Measurements from ENCODE around the gene HOXB1.
A peak's percentile ranks its signal among the peaks of the same experiment; 100 is the strongest.

The HOXB1 gene

DNA sequence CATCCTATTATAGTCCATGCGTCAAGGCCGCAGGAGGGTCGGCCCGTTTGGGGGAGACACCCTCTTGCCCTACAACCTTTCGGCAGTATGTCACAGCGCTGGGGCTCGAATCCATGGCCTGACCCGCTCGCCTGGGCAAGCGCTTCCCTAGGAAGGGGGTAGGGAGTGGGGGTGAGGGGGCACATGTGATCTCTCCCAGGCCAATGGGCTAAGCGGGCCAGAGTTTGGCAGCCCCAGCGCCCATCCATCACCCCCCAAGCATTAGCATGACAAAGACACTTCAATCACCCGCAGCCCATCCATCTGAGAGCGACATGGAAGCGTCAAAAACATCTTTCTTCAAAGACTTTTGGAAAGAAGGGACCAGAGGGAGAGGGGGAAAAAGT lies at the start of gene HOXB1:
Gene HOXB1, minus strand, starts transcription at position 125 of the 386 bp plus-strand sequence. Its CDS starts 107 bp downstream, at position 18.
- no peak for DNase-seq (ENCODE audit: low read depth in 4 of 4, low spot score in 1 of 4)

DNA sequence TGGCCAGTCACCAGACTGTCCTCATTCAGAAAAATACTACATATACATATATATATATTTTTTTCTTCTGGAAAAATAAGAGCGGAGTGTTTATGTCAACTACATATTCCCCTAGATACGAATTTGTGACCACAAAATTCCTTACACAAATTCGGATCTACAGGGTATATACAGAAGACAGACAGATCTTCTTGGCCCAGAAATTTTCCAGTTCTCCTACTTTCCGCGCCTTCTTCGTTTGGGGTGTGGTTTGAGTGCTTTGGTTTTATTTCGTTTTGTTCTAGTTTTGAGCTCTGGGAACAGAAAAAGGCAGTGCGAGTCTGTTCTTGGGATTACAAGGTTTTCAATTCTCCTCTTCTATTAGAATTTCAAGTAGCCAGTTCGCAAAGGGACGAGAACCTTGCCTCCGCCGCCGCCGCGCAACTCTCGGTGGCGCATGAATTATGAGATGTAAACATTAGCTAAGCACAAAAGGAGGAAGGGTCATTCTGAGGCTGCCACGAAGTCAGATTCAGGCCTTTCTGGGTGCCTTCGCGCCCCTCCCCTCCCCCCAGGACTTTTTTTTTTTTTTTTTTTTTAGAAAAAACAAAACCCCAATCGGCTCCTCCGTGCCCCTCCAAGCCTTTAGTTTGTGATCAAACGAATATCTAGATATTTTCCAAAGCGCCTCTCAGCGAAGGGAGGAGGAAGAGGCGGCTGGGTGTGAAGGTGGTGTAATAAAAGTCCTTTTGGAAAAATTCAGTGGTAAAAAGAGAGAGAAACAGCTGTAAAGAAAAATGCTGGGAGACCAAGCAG lies 49.1 kb upstream of the HOXB1 start:
- DNase-seq (ENCODE audit: low read depth in 4 of 4, low spot score in 1 of 4), result no peak

DNA sequence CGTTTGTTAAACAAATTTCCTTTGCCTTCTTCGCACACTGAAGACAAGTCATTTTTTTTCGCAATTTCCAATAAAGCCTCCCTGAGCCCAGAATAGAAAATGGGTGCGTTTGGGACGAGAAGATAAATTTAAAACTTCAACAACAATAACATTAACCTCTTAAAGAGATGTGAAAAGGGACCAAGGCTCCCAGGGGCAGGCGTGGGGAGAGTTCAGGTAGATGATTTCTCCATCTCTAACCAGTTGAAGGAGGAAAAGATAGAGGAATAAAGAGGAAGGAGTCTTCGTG lies 48.6 kb upstream of the HOXB1 start:
- DNase-seq (ENCODE audit: low read depth in 4 of 4, low spot score in 1 of 4), result no peak

DNA sequence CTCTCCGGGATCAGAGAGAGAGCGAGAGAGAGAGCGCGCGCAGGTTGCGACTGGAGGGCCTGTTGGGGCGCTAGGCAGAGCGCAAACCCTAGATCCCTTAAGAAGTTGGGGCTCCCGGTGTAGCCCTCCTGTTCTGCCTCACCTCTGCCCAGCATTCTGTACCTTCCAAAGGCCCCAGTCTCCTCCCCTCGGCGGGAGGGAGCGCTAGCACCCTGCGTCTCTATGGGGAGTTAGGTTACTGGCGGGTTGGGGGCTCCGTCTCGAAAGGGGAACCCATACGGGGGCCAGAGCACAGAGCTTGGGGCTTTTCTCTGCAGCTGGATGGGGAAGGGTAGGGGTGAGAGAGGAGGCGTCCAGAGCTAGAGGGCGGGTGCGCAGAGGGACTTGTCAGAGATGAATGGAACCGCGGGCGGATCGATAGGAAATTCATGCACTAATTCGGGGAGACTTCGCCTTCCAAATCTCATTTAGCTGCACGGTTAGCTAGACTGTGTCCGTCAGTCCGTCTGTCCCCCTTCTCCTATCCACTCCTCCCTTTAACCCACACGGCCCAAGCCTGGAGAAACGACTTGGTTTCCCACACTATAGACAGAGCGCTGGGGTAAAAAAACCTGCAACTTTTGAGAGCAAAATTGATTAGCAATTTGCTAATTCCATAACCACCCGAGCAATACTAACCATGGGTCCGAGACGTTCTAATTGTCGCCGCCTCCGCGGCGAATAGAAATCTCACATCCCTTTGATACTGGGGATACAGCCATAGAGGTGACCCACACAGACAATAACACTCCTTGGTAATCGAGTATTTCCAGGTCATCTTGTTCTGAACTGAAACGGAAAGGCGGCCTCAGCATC lies 48.0 kb upstream of the HOXB1 start:
- no peak for DNase-seq (ENCODE audit: low read depth in 4 of 4, low spot score in 1 of 4)

DNA sequence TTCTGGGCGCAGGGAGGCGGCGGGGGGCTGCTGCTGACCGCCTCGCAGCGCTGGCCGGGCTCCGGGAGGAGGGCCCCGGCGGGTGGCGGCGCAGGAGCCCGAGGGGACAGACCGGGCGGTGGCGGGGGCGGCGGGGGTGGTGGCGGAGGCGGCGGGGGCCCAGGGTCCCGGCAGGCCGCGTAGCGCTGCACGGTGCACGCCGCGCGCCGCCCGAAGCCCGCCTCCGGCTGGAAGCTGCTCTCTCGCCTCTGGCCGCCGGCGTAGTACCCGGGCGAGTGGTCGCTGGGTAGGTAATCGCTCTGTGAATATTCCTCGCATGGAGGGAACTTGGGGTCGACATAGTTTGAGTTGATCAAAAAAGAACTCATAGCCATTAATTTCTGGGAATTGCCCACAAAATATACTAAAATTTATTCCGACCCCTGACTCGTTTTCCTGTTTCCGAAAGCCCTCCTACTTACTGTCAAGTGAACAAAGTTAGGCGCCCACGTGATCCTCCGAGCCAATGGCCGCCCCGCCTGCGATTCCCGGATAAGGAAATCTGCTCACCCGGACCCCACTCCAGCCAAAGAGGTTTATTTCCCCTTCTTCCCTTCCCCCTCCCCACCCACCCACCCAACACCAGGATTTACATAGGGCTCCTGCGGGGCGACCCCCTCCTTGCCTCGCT lies 47.3 kb upstream of the HOXB1 start, which contains the start of gene HOXB4:
Gene HOXB4, minus strand, starts transcription at position 405 of the 670 bp plus-strand sequence. Its CDS starts 31 bp downstream, at position 374.
- DNase-seq (ENCODE audit: low read depth in 4 of 4, low spot score in 1 of 4), result peak in 3 of 4 experiments; percentile 45 to 68 (median 50)

DNA sequence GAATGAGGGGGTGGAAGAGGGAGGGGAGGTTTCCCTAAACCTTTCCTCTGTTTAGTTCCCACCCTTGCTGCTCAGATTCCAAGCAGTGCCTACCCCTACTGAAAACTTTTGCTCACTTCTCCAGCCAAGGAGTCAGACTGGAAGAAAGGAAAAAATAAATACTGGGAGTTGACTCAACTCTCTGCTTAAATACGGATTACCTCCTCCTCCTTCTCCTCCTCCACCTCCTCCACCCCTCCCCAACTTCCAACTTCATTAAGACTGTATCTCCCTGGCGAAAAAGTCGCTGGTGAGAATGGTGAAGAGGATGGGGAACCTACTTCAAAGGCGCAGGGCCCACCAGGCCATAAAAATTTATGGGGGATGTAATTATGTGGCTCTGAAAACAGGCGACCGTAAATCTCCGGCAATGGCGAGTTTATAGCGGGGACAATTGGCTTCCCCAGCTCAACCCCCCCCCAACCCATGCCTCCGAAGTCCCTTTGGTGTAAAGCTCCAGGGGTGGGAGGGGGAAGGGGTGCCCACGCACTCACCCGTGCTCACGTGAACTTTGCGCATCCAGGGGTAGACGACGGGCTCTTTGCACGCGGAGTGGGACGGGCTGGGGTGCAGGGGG lies 46.6 kb upstream of the HOXB1 start:
- DNase-seq (ENCODE audit: low read depth in 4 of 4, low spot score in 1 of 4), result no peak

DNA sequence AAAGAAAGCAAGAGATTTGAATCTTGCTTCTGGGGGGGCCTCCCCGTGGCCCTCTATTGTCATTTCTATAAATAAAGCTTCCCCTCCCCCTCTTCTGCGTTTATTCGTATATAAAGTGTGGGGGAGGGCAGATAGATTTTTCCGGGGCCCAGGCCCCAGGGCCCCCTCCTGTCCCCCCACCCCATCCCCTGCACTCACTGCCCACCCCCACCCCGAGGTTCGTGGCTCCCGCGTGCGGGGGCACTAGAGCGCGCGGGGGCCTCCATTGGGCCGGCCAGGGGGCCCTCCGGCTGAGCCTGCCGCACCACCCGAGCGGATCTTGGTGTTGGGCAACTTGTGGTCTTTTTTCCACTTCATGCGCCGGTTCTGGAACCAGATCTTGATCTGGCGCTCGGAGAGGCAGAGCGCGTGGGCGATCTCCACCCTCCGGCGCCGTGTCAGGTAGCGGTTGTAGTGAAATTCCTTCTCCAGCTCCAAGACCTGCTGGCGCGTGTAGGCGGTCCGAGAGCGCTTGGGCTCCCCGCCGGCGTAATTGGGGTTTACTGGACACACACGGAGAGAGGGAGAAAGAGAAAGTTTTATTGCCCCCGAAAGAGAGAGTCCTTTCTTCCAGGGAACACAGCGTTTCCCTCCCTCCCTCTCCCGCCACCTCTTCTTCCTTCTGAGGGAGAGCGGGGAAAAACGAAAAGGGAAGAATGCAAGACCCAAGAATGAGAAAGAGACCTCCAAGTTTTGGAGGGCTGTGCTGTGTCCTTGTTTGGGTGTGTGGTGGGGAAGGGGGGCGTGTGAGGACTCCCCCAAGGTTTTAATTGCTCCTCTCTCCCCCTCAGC lies 45.9 kb upstream of the HOXB1 start:
- no peak for DNase-seq (ENCODE audit: low read depth in 4 of 4, low spot score in 1 of 4)

DNA sequence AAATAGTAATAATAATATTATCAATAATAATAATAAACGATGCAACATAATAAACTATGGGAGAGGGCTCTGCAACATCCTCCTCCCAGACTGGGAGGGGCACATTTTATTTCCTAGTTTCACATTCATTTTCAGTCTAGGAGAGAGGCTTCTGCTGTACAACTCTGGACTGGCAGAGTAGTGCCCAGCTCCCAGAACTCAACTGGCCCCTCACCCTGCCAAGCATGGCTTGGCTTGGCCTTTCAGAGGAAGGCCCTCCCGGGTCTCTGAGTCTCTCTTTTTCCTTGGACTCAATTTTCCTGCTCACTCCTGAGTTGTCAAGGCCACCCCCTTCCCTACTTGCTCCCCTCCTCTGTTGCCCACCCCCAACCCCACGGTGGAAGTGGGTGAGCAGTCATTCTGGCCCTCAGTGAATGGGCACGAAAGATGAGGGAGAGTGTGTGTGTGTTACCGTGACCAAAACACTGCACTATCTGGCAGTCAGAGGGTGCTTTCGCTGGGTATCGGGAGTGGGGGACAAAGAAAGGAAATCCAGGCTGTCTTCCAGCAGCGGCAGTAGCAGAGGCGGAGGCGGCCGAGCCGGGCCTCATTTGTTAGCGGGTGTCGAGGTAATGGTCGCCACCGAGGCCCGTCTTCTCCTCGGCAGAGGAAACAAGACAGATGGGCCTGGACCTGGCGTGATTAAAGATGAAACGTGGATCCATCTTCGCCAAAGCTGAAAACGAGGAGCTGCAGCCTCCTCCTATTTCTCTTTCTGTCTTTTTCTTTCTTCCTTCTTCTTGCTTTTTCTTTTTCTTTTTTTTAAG lies 45.1 kb upstream of the HOXB1 start:
- no peak for DNase-seq (ENCODE audit: low read depth in 4 of 4, low spot score in 1 of 4)

DNA sequence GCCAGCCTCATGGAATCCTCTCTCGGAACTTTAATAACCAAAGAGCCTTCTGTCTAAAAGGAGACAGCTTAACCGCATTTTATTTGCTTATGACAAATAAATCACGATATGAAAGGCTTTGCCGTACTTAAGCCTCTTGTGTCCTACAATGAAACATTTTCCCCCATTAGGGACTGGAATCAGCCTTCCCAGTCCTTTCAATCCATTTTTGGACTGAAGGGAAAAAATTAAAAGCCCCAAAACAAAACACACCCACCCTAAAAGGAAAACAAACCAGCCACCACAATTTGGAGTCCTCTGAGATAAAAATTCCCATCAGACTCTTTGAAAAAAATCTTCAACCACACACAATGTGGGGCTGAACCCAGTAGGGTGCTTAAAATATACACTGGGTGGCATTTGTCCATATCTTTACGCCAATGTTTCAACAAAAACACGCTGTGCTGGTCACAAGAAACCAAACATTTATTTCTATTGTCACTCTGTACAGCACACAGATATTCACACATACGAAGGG lies 44.3 kb upstream of the HOXB1 start:
- DNase-seq (ENCODE audit: low read depth in 4 of 4, low spot score in 1 of 4), result no peak

DNA sequence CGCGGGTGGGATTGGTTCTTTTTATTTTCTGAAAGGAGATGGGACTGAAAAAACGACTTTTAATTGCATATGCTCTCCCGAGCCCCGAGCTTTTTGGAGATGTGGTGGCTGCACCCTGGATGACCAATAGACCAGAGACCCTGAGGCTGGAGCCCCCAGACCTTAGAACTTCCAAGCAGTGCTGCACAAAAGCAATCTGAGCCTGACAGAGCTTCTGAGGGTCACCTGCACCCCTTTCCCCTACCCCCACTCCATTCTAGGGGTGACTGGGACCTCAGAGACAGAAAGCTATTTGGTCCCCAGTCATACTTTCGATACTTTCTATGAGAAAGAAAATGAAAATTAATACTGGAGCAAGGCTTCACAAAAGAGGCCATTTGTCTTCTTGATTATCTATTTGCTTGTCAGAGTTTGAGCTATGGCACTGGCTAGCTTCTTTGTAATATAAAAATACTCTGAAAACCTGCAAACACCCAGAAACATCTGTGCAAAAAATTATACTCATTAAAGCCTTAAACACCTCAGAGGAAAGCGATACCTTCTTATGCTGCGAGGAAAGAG lies 43.8 kb upstream of the HOXB1 start:
- DNase-seq (ENCODE audit: low read depth in 4 of 4, low spot score in 1 of 4), result no peak

DNA sequence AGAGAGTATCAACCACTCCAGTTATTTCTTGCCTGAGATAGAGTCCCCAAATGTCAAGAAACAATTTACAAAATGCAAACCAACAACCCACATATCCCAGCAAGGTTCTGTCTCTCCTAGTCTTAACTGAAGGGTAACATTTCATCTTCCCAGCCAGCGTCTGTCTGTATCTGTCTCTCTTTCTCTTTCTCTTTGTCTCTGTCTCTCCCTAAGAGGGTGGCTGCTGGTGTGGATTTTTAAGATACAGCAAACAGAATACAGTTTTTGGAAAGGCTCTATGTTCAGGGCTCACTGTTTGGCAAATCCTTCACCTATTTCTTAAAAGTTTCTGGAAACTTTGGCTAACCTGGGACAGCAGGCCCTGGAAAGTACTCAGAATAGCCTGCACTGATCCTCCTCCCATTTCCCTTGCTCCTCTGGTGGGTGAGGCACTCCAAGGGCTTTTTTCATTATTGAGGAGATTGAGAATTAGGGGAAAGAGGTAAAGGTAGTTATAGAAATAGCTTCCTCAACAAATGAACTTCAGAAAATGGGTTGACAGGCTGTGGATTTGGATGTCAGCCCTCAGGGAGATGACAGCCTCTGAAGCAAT lies 41.1 kb upstream of the HOXB1 start:
- no peak for DNase-seq (ENCODE audit: low read depth in 4 of 4, low spot score in 1 of 4)

DNA sequence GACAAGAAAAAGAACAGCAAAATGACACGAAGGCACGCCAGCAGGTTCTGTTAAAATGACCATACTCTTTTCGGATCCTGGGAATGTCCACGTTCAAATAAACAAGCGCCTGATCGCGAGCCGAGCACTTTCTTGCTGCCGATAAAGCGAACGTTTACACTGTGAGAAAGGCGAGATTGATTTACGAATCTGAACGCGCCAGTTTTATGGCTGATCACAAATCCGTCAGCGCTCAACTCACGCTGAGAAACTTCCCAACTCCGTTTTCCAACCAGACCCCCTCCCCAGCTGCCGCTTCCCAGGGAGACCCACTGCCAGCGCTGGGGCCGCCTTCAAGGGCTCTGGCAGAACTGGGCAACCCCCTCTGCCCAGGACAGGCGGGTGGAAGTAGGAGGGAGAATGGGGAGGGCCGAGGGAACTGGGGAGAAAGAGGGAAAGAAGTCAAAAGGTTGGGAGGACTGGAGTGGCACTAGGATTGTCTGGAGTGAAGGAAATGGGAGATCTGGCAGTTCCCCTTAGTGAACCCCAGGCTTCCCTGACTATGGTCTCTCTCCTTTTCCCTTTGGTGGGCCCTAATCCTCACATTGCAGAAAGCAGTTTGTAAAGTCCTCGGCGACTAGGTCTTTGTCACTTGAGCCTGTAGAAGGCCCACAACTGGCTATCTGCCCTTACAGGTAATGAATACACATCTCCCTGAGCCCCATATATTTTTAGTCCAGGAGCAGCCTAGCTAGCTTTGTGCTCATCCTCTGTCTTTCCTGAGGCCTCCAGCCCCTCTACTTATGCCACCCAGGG lies 40.4 kb upstream of the HOXB1 start:
- DNase-seq (ENCODE audit: low read depth in 4 of 4, low spot score in 1 of 4), result no peak

DNA sequence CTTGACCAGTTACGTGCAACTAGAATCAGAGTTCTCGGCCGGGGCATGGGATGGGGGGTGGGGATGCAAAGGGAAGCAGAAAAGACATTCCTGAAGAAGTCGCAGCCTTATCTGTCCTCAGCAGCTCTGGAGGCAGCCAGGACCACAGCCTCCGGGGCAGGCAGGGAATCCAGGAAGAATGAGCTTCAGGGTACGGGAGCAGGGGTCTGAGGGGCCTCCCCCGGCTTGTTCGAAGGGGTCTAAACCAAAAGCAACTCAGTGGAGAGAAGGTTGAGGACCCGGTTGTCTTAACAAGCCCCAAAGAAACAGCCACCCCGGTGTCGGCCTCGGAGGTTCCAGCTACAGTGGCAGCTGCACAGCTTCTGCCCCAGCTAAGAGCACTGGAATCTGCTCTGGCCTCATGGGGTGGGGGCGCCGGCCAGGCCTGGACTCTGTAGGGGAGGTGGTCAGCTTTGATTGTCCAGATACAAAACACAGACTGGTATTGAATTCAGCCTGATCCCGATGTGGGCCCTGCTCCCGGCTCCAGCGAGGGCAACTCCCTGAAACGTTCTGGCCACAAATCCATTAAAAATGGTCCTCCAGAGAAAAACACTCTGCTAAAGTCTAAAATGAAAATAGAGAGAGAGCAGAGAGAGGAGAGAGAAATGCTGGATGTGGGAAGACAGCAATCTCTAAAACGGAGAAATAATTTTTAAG lies 39.7 kb upstream of the HOXB1 start:
- no peak for DNase-seq (ENCODE audit: low read depth in 4 of 4, low spot score in 1 of 4)

DNA sequence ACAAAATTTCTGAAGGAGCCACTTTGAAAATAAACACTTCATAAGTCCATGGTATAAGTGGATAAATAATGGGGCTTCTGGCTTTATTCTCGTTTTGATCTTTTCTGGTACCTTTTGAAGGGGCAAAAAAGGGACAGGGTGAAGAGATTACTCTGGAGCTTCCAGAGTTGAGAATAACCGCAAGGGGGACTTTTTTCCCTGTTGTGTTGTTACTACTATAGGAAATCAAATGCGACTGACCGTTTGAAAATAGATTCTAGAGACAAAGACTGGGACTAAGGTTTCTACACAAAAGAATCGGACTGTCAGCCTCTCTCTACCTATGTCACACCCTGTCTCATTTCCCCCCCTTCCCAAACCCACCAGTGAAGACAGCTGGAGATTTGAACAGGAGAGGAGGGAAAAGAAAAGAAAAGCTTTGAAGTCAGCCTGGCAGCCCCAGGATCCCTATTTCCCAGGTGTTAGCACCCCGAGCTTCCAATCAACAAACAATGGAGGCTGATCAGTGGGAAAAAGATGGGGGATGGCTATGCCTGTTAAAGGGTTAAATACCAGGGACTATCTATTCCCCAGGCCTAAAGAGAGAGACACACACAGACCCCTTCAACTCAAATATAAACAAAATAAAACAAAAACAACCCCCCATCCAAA lies 39.0 kb upstream of the HOXB1 start:
- no peak for DNase-seq (ENCODE audit: low read depth in 4 of 4, low spot score in 1 of 4)

DNA sequence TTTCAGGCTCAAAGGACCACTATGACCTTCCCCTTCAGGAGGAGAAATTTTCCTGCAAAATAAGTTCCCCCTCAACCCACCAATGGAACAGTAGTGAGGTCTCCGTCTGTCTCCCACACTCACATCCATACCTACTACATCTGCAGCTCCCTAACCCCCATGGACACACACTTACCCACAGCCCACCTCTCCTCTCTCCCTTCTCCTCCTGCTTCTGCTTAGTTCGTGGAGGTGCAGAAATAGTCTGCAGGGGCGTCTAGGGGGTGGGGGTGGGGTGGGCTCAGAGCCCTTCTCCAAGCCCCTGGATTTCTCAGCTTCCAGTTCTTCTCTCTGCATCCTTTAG lies 38.4 kb upstream of the HOXB1 start:
- no peak for DNase-seq (ENCODE audit: low read depth in 4 of 4, low spot score in 1 of 4)

DNA sequence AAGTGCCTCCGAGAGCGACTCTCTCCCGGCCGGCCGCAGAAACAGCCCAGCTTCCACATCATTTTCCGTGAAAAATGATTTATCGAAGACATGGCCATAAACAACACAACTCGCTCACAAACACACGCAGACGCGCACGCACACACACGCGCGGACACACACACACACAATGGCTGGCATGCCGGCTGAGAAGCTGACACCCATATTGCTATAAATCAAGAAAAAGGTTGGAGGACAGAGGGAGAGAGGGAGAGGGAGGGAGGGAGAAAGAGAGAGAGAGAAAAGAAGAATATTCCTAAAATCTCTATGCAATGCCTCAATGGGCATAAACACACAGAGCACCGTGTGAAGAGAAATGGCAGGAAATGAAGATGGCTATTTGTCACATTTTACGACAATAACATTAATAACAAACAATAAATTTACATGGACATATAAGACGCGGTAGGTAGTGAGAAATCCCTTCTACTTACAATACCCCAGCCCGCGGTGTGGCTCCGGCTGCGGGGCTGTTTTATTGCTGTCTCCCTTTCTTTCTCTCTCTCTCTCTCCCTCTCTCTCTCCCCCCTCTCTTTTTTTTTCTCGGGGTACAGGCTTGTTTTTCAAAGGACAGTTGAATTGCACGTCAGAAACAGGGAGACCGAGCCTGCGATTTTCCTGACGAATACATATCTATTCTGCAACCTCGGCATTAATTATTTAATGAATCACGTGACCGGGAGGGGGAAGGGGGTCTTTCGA lies 37.9 kb upstream of the HOXB1 start:
- DNase-seq (ENCODE audit: low read depth in 4 of 4, low spot score in 1 of 4), result no peak

Measured in stimulated activated CD4-positive, alpha-beta T cell treated with anti-CD3 and anti-CD28 coated beads, Interleukin-1b, Interleukin-23, amount 100 ng/mL, for 24 hours (primary cell).